PC-9 (cell line): Measurements from ENCODE around the gene SPATA1. TPM values are rescaled to one million over a fixed set of nuclear protein-coding genes. Genes with fewer than 3 reads are reported as not detected.

Experiments used
- BruUV-seq: library from RNA; stranded (reverse); fragments of 400-500 nt; replicated peaks from 2 replicates; lab custom pipeline; 2021; lab: Mats Ljungman, UMichigan
- CTCF ChIA-PET: fragments of 300-600 bp; sonication (Branson Sonifier 250); formaldehyde crosslinking; loops from one replicate; lab custom pipeline; 2022; ENCODE audit warnings: antibody characterized with exemption; lab: Charles Lee
- POLR2A ChIA-PET: fragments of 300-600 bp; sonication (Branson Sonifier 250); formaldehyde crosslinking; loops from one replicate; lab custom pipeline; 2022; ENCODE audit warnings: antibody characterized with exemption; ENCODE audit not compliant: unreplicated experiment; lab: Charles Lee
- DNase-seq, 2 experiments: peaks; one replicate each; pipeline versions ENCODE4 v3.0.0 to v3.0.0-alpha.2; 2015 to 2022; ENCODE audit warnings: mixed read lengths in 1 of 2
- H2AFZ ChIP-seq: fragments of 200-600 bp; sonication (generic); 2 replicates; pipeline ENCODE4 v1.8.1; 2017; ENCODE audit warnings: antibody characterized with exemption
- H3F3A ChIP-seq: fragments of 200-600 bp; sonication (generic); 2 replicates; pipeline ENCODE4 v1.8.1; 2017; ENCODE audit warnings: antibody characterized with exemption, mild to moderate bottlenecking, low read depth; ENCODE audit not compliant: insufficient read depth
- H3K27ac ChIP-seq: fragments of 200-600 bp; sonication (generic); 2 replicates; pipeline ENCODE4 v1.6.1; 2016; ENCODE audit warnings: mixed run types
- H3K27me3 ChIP-seq: fragments of 200-600 bp; sonication (generic); 2 replicates; pipeline ENCODE4 v1.6.1; 2016; ENCODE audit warnings: low read depth, mixed run types; ENCODE audit not compliant: insufficient read depth
- H3K36me3 ChIP-seq: fragments of 200-600 bp; sonication (generic); 2 replicates; pipeline ENCODE4 v1.6.1; 2016; ENCODE audit warnings: low read depth, mixed run types
- H3K4me1 ChIP-seq: fragments of 200-600 bp; sonication (generic); replicated peaks from 2 replicates; pipeline ENCODE4 v1.6.1; 2016; ENCODE audit warnings: mixed run types; ENCODE audit not compliant: insufficient read depth
- H3K4me2 ChIP-seq: fragments of 200-600 bp; sonication (generic); 2 replicates; pipeline ENCODE4 v1.6.1; 2017; ENCODE audit warnings: mixed run types
- H3K4me3 ChIP-seq: fragments of 200-600 bp; sonication (generic); 2 replicates; pipeline ENCODE4 v1.6.1; 2016; ENCODE audit warnings: mixed run types
- H3K79me2 ChIP-seq: fragments of 200-600 bp; sonication (generic); 2 replicates; pipeline ENCODE4 v1.6.1; 2017; ENCODE audit warnings: low read depth, mixed run types
- H3K9me2 ChIP-seq: fragments of 200-600 bp; sonication (generic); 2 replicates; pipeline ENCODE4 v1.8.1; 2017; ENCODE audit warnings: mild to moderate bottlenecking; ENCODE audit not compliant: insufficient read depth
- H3K9me3 ChIP-seq: fragments of 200-600 bp; sonication (generic); 2 replicates; pipeline ENCODE4 v1.8.1; 2016; ENCODE audit warnings: low read depth; ENCODE audit not compliant: insufficient read depth
- H4K20me1 ChIP-seq: fragments of 200-600 bp; sonication (generic); 2 replicates; pipeline ENCODE4 v1.8.1; 2017; ENCODE audit not compliant: insufficient read depth
- CTCF ChIP-seq: fragments of 200-600 bp; sonication (generic); conservative IDR thresholded peaks from 2 replicates; pipeline ENCODE4 v1.6.1; 2017; ENCODE audit warnings: mixed run types, antibody characterized with exemption, mild to moderate bottlenecking, moderate library complexity
- EZH2 ChIP-seq: fragments of 200-600 bp; sonication (generic); IDR thresholded peaks from 2 replicates; pipeline ENCODE4 v1.8.0; 2017; ENCODE audit warnings: antibody characterized with exemption, low read depth
- intact Hi-C: fragments of 100-400 bp; cut with micrococcal nuclease; formaldehyde crosslinking; loops from one replicate; pipeline ENCODE4 v1.10.0; 2022; ENCODE audit not compliant: unreplicated experiment
- total RNA-seq: library from RNA; stranded (reverse); gene quantifications from 2 replicates; pipeline ENCODE4 v1.2.3, GENCODE V29; 2021

SPATA1 gene
- total RNA-seq, 1 experiment from 2014 or later = 1.9 TPM

GRCh38 chr1:84489766-84490165 is 16.4 kb upstream of the SPATA1 start:
- Histone ChIP-seq H3K27me3 (no peaks in the 10 kb centered on the region), H3K4me1 (no peaks in the 10 kb centered on the region), H3K36me3 (peaks cover 53% of the 10 kb centered on the region), H2AFZ (no peak overlapping the region), H3K79me2 (peaks cover 31% of the 10 kb centered on the region), H3K9me2 (no peaks in the 10 kb centered on the region), H3K27ac (no peak overlapping the region), H3F3A (peaks cover 11% of the 10 kb centered on the region; the same call in 1 of the 2 replicates), H3K9me3 (no peaks in the 10 kb centered on the region), H4K20me1 (peaks cover 31% of the 10 kb centered on the region), H3K4me3 (no peak overlapping the region), H3K4me2 (no peak overlapping the region)
- ChIA-PET POLR2A (no interaction called here), CTCF (no interaction called here)
- DNase-seq = no peak
- BruUV-seq = no TSS peak
- TF ChIP-seq EZH2 (no peak), CTCF (no peak)
- intact Hi-C loops = no loop called here

DNA sequence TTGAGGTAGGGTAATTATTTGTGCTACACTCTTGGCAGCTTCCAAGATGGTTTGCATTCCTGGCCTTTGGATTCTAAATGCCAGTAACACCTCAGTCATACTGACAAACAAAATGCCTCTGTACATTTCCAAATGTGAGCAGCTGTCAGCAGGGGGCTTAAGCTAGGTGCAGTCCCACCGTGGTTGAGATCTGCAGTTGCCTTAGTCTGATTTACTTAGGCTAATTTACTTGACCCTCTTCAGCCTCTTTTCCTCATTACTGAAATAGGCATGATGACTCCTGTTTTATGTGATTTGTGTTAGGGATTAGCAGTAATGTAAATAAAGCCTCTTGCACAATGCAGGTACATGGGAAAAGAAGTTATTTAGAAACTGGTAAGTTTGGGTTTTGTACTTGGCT is 13.5 kb upstream of the SPATA1 start:
- no peak overlapping the region for H3K27ac ChIP-seq
- H3K4me1 ChIP-seq = no peaks in the 10 kb centered on the region
- TF ChIP-seq EZH2 (no peak), CTCF (no peak)
- intact Hi-C loops = no loop called here
- no peaks in the 10 kb centered on the region for H3K27me3 ChIP-seq
- peaks cover 6% of the 10 kb centered on the region; the same call in 1 of the 2 replicates for H3K79me2 ChIP-seq
- peaks cover 59% of the 10 kb centered on the region for H3K36me3 ChIP-seq
- ChIA-PET POLR2A (no interaction called here), CTCF (no interaction called here)
- H3K9me2 ChIP-seq = no peaks in the 10 kb centered on the region
- H3K9me3 ChIP-seq = no peaks in the 10 kb centered on the region
- H3K4me2 ChIP-seq = no peak overlapping the region
- H3K4me3 ChIP-seq = no peak overlapping the region
- H4K20me1 ChIP-seq = peaks cover 22% of the 10 kb centered on the region
- no peak for DNase-seq
- BruUV-seq = no TSS peak
- H3F3A ChIP-seq = peaks cover 35% of the 10 kb centered on the region
- H2AFZ ChIP-seq = no peak overlapping the region

GRCh38 chr1:84493747-84494146 is 12.4 kb upstream of the SPATA1 start:
- BruUV-seq = no TSS peak
- Histone ChIP-seq H3K9me2 (no peaks in the 10 kb centered on the region), H3K9me3 (no peaks in the 10 kb centered on the region), H3K36me3 (peaks cover 66% of the 10 kb centered on the region), H3K27me3 (no peaks in the 10 kb centered on the region), H4K20me1 (peaks cover 16% of the 10 kb centered on the region), H3K4me2 (no peak overlapping the region), H3K79me2 (0 out of 2 replicates have a peak, but pooled peaks cover 2% of the 10 kb centered on the region), H3K27ac (no peak overlapping the region), H3K4me1 (no peaks in the 10 kb centered on the region), H3K4me3 (no peak overlapping the region), H2AFZ (no peak overlapping the region), H3F3A (peaks cover 43% of the 10 kb centered on the region)
- POLR2A ChIA-PET = no interaction called here
- CTCF ChIA-PET = no interaction called here
- TF ChIP-seq CTCF = no peak
- TF ChIP-seq EZH2 = no peak
- no peak for DNase-seq
- intact Hi-C loops = no loop called here
